GM21390 (cell line): ENCODE results near the gene PIK3R5.

Source experiments
- ATAC-seq: cut with Tn5 transposase; IDR thresholded peaks from one replicate; pipeline ENCODE4 v1.9.1; 2021; ENCODE audit not compliant: unreplicated experiment

Gene PIK3R5

DNA sequence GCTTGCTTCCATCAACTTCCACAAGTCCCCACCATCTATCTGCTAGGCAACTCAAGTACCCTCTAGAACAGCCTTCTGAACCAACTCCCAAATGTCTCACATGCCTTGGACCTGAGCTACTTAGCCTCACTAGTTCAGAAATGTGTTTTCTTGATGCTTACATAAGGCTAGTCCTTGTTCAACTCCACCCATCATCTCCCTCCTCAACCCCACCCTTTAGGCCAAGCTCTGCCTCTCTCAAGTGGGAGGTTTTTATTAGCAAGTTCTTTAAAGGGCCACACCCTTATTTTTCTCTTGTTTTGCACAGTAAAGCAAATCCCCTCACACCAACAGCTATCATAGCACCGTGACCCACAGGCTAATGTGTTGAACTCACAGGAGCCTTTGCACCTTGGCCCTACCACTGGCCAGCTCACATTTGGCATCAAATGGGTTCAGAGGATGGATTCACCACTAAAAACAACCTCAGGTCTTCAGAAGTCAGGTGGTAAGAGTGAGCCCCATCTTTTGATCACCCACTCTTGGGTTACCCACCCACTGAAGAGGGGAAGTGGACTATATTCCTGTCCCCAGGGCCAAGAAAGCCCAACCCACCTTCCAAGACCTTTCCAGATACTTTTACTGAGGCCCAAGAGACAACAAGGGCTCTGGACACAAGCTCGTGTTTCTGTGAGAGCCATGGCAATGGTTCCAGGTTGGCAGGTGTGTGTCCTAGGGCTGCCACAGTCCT, 12.2 kb downstream of the PIK3R5 start:
- ATAC-seq: no peak

GRCh38 chr17:8952191-8952590, 13.3 kb downstream of the PIK3R5 start:
- no peak for ATAC-seq

DNA sequence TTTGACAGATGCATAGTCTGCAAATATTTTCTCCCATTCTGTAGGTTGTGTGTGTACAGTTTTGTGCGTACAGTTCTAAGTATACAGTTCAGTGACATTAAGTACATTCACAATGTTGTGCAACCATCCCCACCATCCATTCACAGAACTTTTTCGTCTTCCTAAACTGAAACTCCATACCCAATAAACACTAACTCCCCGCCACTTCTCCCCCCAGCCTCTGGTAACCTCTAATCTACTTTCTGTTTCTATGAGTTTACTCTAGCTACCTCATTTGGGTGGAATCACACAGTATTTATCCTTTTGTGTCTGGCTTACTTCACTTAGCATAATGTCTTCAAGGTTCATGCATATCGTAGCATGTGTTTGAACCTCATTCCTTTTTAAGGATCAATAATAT, 14.3 kb downstream of the PIK3R5 start:
- no peak for ATAC-seq

- peak; percentile 60 for ATAC-seq
Observed at GRCh38 chr17:8949061-8949661, 16.3 kb downstream of the PIK3R5 start.

DNA sequence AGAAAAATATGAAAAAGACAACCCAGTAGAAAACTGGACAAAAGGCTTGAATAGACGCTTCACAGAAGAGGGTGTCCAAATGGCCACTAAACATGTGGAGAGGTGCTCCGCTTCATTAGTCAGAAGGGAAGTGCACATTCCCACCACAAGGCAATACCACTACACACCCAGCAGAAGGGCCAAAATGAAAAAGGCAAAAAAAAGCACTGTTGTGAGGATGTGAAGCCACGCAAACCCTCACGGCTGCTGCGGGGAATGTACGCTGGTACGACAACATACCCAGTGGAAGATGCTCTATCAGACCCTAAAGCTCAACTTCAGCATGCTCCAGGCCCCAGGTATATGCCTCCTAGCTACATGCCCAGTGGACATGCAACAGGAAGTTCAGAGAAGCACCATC, 17.0 kb downstream of the PIK3R5 start:
- ATAC-seq: no peak

- no peak for ATAC-seq
Observed at GRCh38 chr17:8947201-8947600, 18.3 kb downstream of the PIK3R5 start.

GRCh38 chr17:8946476-8946875, 19.0 kb downstream of the PIK3R5 start:
- no peak for ATAC-seq

GRCh38 chr17:8946071-8946470, 19.4 kb downstream of the PIK3R5 start:
- no peak for ATAC-seq

- ATAC-seq: no peak
Observed at GRCh38 chr17:8944748-8945147, 20.8 kb downstream of the PIK3R5 start.

DNA sequence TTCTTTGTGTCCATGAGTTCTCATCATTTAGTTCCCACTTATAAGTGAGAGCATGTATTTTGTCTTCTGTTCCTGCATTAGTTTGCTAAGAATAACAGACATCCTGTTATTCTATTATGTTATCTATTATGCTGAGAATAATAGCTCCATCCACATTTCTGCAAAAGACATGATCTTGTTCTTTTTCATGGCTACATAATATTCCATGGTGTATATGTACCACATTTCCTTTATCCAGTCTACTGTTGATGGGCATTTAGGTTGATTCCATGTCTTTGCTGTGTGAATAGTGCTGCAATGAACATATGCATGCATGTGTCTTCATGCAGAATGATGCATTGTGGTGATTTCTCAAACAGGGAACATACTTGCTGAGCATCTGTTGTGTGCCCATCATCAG, 21.4 kb downstream of the PIK3R5 start:
- ATAC-seq: no peak

GRCh38 chr17:8941980-8942622, 23.4 kb downstream of the PIK3R5 start:
- no peak for ATAC-seq

- no peak for ATAC-seq
Observed at GRCh38 chr17:8941520-8941919, 24.0 kb downstream of the PIK3R5 start.

GRCh38 chr17:8940866-8941471, 24.5 kb downstream of the PIK3R5 start:
- ATAC-seq: no peak

- peak; percentile 39 for ATAC-seq
Observed at GRCh38 chr17:8939496-8940334, 25.8 kb downstream of the PIK3R5 start.

DNA sequence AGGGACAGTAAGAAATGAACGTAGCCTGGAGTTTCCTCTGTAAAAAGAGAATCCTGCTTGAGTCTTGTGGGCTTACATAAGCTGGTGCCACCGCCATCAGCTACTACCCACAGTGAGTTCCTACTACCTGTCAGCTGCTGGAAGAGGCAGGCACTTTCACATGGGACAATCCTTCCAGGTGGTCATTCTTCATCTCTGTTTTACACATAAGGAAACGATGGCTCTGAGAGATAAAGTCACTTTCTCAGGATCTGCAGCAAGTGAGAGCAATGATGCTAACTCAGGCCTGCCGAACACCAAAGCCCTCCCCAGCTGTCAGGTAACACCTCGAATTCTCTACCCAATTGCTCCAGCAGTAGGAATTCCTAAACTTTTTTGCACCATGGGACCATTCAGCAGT, 26.6 kb downstream of the PIK3R5 start:
- no peak for ATAC-seq

DNA sequence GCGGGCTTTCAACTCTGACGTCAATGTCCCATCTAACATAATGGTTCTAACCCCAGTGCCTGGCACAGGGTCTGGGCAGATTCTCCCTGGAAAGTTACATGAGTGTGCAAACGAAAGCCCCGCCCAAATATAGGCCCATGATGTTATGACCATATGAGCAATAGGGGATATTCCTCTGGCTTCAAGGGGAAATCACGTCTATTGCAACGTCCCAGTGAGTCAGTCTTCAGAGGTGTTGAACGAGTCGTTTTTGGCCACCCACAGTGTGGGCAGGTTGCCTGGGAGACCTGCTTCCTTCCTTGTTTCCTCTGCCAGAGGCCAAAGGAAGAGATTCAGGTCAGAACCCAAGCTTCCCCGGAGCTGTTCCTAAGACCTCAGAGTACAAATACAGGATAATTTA, 30.3 kb downstream of the PIK3R5 start:
- ATAC-seq: no peak

DNA sequence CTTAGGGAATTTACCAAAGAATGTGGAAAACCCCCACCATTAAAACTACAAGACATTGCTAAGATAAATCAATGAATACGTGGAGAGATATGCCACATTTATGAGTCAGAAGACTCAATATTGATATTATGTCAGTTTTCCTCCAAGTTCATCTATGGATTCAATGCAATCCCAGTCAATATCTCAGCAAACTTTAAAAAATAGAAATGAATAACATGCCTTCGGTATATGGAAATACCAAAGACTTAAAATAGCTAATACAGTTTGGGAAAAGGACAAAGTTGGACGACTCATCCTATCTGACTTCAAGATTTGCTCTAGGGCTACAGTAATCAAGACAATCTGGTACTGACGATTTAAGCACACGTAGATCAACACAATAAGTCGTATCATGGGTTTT, 31.2 kb downstream of the PIK3R5 start:
- no peak for ATAC-seq

- ATAC-seq: no peak
Observed at GRCh38 chr17:8930649-8931048, 34.9 kb downstream of the PIK3R5 start.

- no peak for ATAC-seq
Observed at GRCh38 chr17:8928347-8928746, 37.2 kb downstream of the PIK3R5 start.

DNA sequence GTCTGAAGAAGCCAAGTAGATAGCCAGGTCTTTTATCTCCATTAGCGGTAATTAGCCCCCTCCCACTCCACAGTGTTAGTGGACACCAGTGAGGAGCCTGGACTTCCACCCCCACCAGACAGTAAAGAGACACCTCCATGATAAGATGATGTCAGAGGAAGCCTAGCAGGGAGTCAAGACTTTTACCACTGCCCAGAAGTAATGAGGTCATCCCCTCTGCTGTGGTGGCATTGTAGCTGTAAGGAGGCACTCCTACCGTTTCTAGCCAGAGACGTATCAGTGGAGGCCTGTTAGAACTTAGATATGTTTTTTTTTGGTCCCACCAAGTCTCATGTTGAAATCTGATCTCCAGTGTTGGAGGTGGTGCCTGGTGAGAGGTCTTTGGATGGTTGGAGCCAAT, 38.1 kb downstream of the PIK3R5 start:
- ATAC-seq: no peak

- ATAC-seq: no peak
Observed at GRCh38 chr17:8925808-8926207, 39.7 kb downstream of the PIK3R5 start.
